ENCODE data around the gene FAM184A. TPM values are rescaled to one million over a fixed set of nuclear protein-coding genes. Genes with fewer than 3 reads are reported as not detected.
"Not testable (repeated sequence)": the region's sequence is repeated elsewhere in the genome, so short reads cannot be mapped to it uniquely, and the experiment has no call there.

Gene FAM184A
- total and polyA plus RNA-seq, 2 of the 8 experiments (the other 6 are each of a cell fraction or from before 2014, with no cell fraction given), result 6.3 to 11.3 TPM

GRCh38 chr6:119009266-119009665 is 69.2 kb downstream of the FAM184A start:
- WGBS, 2 experiments (ENCODE audit: extremely low coverage in 1 of 2, insufficient coverage in 1 of 2, insufficient read length in 1 of 2, insufficient replicate concordance in 2 of 2, low coverage in 1 of 2, low lambda C conversion rate in 2 of 2, missing lambda C conversion rate in 1 of 2), result 88% methylated on average over 3 of the region's 3 CpGs; no CpG with 5 or more reads in 1 of the 2 experiments
- H3K79me2 ChIP-seq (ENCODE audit: control insufficient read depth in 1 of 2, insufficient read depth in 2 of 2, low read length in 2 of 2); H2AK5ac ChIP-seq (ENCODE audit: low read depth, low read length); H3K4ac ChIP-seq (replicated peaks; ENCODE audit: insufficient read length, low read depth, low read length); H4K8ac ChIP-seq (ENCODE audit: extremely low read depth, insufficient read depth, low read length); H3K79me1 ChIP-seq (ENCODE audit: low read depth, low read length); H2BK5ac ChIP-seq (ENCODE audit: low read depth, low read length); FAIRE-seq; H2AFZ ChIP-seq (ENCODE audit: low read length); H3K4me3 ChIP-seq (ENCODE audit: extremely low read depth in 1 of 4, insufficient read depth in 2 of 4, low read depth in 3 of 4, low read length in 4 of 4); DNase-seq (ENCODE audit: low read depth in 1 of 2, low spot score in 2 of 2); H3K4me1 ChIP-seq (replicated peaks in 1 of 4; ENCODE audit: control insufficient read depth in 3 of 4, insufficient read depth in 4 of 4, low read length in 3 of 4); H4K5ac ChIP-seq (ENCODE audit: insufficient read length, low read depth, low read length); H3K23ac ChIP-seq (ENCODE audit: insufficient read length); H3K9ac ChIP-seq (replicated peaks in 1 of 4; ENCODE audit: extremely low read depth in 1 of 4, low read depth in 3 of 4, low read length in 3 of 4); H3K23me2 ChIP-seq (ENCODE audit: low read depth, low read length); H3K4me2 ChIP-seq (ENCODE audit: insufficient read depth in 1 of 2, low read depth in 2 of 2, low read length in 2 of 2); H2BK20ac ChIP-seq (ENCODE audit: low read length); CTCF ChIA-PET (ENCODE audit: partially characterized antibody); H3K56ac ChIP-seq (replicated peaks; ENCODE audit: insufficient read length, low read depth, low read length); H2BK120ac ChIP-seq (replicated peaks; ENCODE audit: low read depth, low read length); H4K91ac ChIP-seq (replicated peaks; ENCODE audit: insufficient read length, low read length); H2BK12ac ChIP-seq (ENCODE audit: low read depth, low read length); H4K20me1 ChIP-seq (replicated peaks in 1 of 2; ENCODE audit: control insufficient read depth in 1 of 2, insufficient read depth in 2 of 2, low read length in 2 of 2); POLR2A ChIA-PET (ENCODE audit: partially characterized antibody); H3K27me3 ChIP-seq (replicated peaks in 1 of 4; ENCODE audit: control insufficient read depth in 3 of 4, extremely low read depth in 1 of 4, insufficient read depth in 3 of 4, low read length in 3 of 4); H3K27ac ChIP-seq (ENCODE audit: low read depth, low read length); H3K18ac ChIP-seq (ENCODE audit: extremely low read depth, low read length); H3K14ac ChIP-seq (ENCODE audit: insufficient read length); H2BK15ac ChIP-seq (ENCODE audit: low read length): not testable (repeated sequence)
- H3K9me3 ChIP-seq (ENCODE audit: insufficient read depth in 2 of 2, low read depth in 1 of 2, low read length in 1 of 2), result peaks cover 10 to 15% of the 10 kb centered on the region in 2 experiments; a peak in 3 of 4 replicates
- peaks cover 0 to 11% (median 1%) of the 10 kb centered on the region in 4 experiments; a peak in 3 of 8 replicates for H3K36me3 ChIP-seq (ENCODE audit: control insufficient read depth in 2 of 4, insufficient read depth in 4 of 4, low read length in 3 of 4)
